ENCODE data around the gene SLC9A9. TPM values are rescaled to one million over a fixed set of nuclear protein-coding genes. Genes with fewer than 3 reads are reported as not detected.
A peak's percentile ranks its signal among the peaks of the same experiment; 100 is the strongest.
"Not testable (repeated sequence)": the region's sequence is repeated elsewhere in the genome, so short reads cannot be mapped to it uniquely, and the experiment has no call there.

SLC9A9 gene
- total RNA-seq, 8 experiments from 2014 or later, result 0.29 to 11.3 (median 5.9) TPM

DNA sequence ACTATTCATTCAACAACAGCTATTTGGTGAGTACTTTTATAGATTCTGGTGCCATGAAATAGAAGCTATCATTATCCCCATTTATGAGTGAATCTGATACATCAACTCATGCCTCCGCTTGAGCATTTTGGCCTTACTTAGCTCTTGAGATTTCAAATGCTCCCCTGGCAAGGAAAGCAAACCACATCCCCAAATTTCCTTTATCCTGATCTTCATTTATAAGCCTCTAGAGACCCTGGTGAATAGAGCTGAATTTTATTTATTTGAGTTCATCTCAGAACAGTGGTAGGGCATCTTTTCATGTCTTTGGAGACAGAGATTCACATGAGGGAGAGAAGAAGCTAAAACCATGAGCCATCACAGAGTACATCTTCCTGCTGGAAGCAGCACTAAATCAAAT is 317.2 kb downstream of the SLC9A9 start:
- H3K4me3 ChIP-seq, result no peak overlapping the region
- in situ Hi-C loops (cut with MboI; ENCODE audit: low pct_unique_long_range_greater_than_20kb in 2 of 9, low sequenced_read_pairs in 9 of 9, unreplicated experiment in 9 of 9), result no loop called here
- WGBS, 10 experiments, result 89 to 100% (median 100%) methylated on average over 1 of the region's 1 CpG; no CpG with 5 or more reads in 5 of the 10 experiments
- no peak for ATAC-seq (replicated peaks in 6 of 8)
- H3K4me1 ChIP-seq (replicated peaks in 1 of 2), result no peaks in the 10 kb centered on the region
- H3K27ac ChIP-seq, result no peak overlapping the region

DNA sequence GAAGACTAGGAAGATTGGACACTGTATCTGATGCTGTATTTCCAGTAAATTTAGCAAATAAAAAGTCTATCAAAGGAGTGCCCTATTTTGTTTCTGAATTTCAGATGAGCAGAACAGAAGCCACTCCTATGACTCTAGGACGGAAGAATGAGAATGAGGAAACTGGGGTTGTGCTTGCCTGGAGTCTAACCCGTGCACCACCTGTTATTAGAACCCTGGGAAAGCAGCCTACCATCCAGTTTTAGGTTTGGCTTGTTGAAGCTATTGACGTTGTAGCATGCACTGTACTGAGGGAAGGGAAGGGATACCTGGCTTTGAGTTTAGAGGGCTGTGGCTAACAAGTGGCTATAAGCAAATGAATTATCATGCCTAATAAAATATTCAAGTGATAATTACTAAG is 318.5 kb downstream of the SLC9A9 start:
- no peaks in the 10 kb centered on the region for H3K4me1 ChIP-seq (replicated peaks in 1 of 2)
- 70 to 90% (median 88%) methylated on average over 2 to 3 of the region's 3 CpGs; no CpG with 5 or more reads in 4 of the 10 experiments for WGBS, 10 experiments
- H3K27ac ChIP-seq, result no peak overlapping the region
- ATAC-seq (replicated peaks in 6 of 8), result no peak
- H3K4me3 ChIP-seq, result no peak overlapping the region
- in situ Hi-C loops (cut with MboI; ENCODE audit: low pct_unique_long_range_greater_than_20kb in 2 of 9, low sequenced_read_pairs in 9 of 9, unreplicated experiment in 9 of 9), result no loop called here

GRCh38 chr3:143529018-143529478 is 319.2 kb downstream of the SLC9A9 start:
- Histone ChIP-seq H3K27ac (no peak overlapping the region), H3K4me3 (no peak overlapping the region), H3K4me1 (replicated peaks in 1 of 2) (no peaks in the 10 kb centered on the region)
- no peak for ATAC-seq (replicated peaks in 6 of 8)
- WGBS, 10 experiments, result 30 to 92% (median 71%) methylated on average over 1 to 5 of the region's 5 CpGs
- in situ Hi-C loops (cut with MboI; ENCODE audit: low pct_unique_long_range_greater_than_20kb in 2 of 9, low sequenced_read_pairs in 9 of 9, unreplicated experiment in 9 of 9), result no loop called here

- Histone ChIP-seq H3K4me1 (replicated peaks in 1 of 2) (no peaks in the 10 kb centered on the region), H3K27ac (no peak overlapping the region), H3K4me3 (no peak overlapping the region)
- 50 to 100% (median 67%) methylated on average over 1 of the region's 1 CpG; no CpG with 5 or more reads in 5 of the 10 experiments for WGBS, 10 experiments
- ATAC-seq (replicated peaks in 6 of 8), result no peak
- in situ Hi-C loops (cut with MboI; ENCODE audit: low pct_unique_long_range_greater_than_20kb in 2 of 9, low sequenced_read_pairs in 9 of 9, unreplicated experiment in 9 of 9), result no loop called here
These were observed 322.2 kb downstream of the SLC9A9 start for GRCh38 chr3:143526011-143526545.

DNA sequence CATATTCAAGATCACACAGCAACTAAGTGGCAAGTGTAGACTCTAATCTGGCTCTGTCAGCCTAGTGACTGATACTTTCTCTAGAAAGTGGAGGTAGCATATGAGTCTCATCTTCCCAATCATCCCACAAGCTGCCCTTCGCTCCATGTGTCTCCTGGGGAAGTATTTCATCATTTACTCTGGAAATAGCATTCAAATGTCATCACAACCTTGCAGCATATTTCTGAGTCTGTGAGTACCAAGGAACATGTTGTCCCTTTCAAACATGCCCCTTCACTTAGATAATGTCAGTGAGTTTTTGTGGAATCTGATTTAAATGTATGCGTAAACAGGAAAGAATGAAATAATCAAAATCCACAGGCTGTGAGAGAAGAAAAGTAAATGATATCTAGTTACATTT is 322.9 kb downstream of the SLC9A9 start:
- ATAC-seq (replicated peaks in 6 of 8), result no peak
- WGBS, 10 experiments, result 70 to 100% (median 97%) methylated on average over 1 to 2 of the region's 2 CpGs; no CpG with 5 or more reads in 2 of the 10 experiments
- in situ Hi-C loops (cut with MboI; ENCODE audit: low pct_unique_long_range_greater_than_20kb in 2 of 9, low sequenced_read_pairs in 9 of 9, unreplicated experiment in 9 of 9), result no loop called here
- Histone ChIP-seq H3K4me3 (no peak overlapping the region), H3K4me1 (replicated peaks in 1 of 2) (no peaks in the 10 kb centered on the region), H3K27ac (no peak overlapping the region)

- no peaks in the 10 kb centered on the region for H3K4me1 ChIP-seq (replicated peaks in 1 of 2)
- ATAC-seq (replicated peaks in 6 of 8), result no peak
These were observed 326.5 kb downstream of the SLC9A9 start for GRCh38 chr3:143521803-143522202.

DNA sequence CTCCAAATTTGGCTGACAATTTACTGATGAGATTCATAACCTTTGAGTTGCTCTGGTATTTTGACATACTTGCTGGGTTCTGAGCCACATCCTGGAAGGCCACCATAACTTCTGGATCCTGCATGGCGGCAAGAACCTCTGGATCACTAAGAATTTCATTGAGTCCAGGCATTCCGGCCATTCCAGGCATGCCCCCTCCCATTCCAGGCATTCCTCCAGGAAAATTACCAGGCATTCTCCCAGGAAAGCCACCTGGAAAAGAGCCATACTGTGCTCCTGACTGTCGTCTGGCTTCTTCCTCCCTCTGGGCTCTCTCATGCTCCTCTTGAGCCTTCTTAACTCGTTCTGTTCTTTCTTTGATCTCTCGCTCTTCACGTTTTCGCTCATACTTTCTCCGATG is 331.1 kb downstream of the SLC9A9 start:
- H3K27ac ChIP-seq; H3K4me1 ChIP-seq (replicated peaks in 1 of 2); ATAC-seq (replicated peaks in 6 of 8); H3K4me3 ChIP-seq; in situ Hi-C loops (cut with MboI; ENCODE audit: low pct_unique_long_range_greater_than_20kb in 2 of 9, low sequenced_read_pairs in 9 of 9, unreplicated experiment in 9 of 9): not testable (repeated sequence)
- 43 to 100% (median 93%) methylated on average over 1 to 7 of the region's 8 CpGs; no CpG with 5 or more reads in 2 of the 10 experiments for WGBS, 10 experiments

More at GRCh38 chr3:143521803-143522202, 326.5 kb downstream of the SLC9A9 start:
- H3K27ac ChIP-seq, result no peak overlapping the region
- in situ Hi-C loops (cut with MboI; ENCODE audit: low pct_unique_long_range_greater_than_20kb in 2 of 9, low sequenced_read_pairs in 9 of 9, unreplicated experiment in 9 of 9), result no loop called here
- WGBS, 10 experiments, result 53 to 84% (median 75%) methylated on average over 1 to 2 of the region's 2 CpGs
- no peak overlapping the region for H3K4me3 ChIP-seq

GRCh38 chr3:143514874-143515273 is 333.4 kb downstream of the SLC9A9 start:
- Histone ChIP-seq H3K4me3 (no peak overlapping the region), H3K4me1 (replicated peaks in 1 of 2) (peaks cover 0 to 8% of the 10 kb centered on the region in 2 donors), H3K27ac (no peak overlapping the region)
- ATAC-seq (replicated peaks in 6 of 8), result no peak
- in situ Hi-C loops (cut with MboI; ENCODE audit: low pct_unique_long_range_greater_than_20kb in 2 of 9, low sequenced_read_pairs in 9 of 9, unreplicated experiment in 9 of 9), result no loop called here
- WGBS, 10 experiments, result 41 to 100% (median 75%) methylated on average over 1 to 2 of the region's 2 CpGs; no CpG with 5 or more reads in 1 of the 10 experiments

GRCh38 chr3:143514109-143514508 is 334.2 kb downstream of the SLC9A9 start:
- 0 to 75% (median 17%) methylated on average over 1 of the region's 1 CpG; no CpG with 5 or more reads in 5 of the 10 experiments for whole genome bisulfite sequencing, 10 experiments
- peaks cover 0 to 8% of the 10 kb centered on the region in 2 donors for H3K4me1 ChIP-seq (replicated peaks in 1 of 2)
- H3K27ac ChIP-seq, result no peak overlapping the region
- H3K4me3 ChIP-seq, result no peak overlapping the region
- ATAC-seq (replicated peaks in 6 of 8), result peak in 5 of 8 experiments; percentile 20 to 72 (median 55)
- in situ Hi-C loops (cut with MboI; ENCODE audit: low pct_unique_long_range_greater_than_20kb in 2 of 9, low sequenced_read_pairs in 9 of 9, unreplicated experiment in 9 of 9), result no loop called here

DNA sequence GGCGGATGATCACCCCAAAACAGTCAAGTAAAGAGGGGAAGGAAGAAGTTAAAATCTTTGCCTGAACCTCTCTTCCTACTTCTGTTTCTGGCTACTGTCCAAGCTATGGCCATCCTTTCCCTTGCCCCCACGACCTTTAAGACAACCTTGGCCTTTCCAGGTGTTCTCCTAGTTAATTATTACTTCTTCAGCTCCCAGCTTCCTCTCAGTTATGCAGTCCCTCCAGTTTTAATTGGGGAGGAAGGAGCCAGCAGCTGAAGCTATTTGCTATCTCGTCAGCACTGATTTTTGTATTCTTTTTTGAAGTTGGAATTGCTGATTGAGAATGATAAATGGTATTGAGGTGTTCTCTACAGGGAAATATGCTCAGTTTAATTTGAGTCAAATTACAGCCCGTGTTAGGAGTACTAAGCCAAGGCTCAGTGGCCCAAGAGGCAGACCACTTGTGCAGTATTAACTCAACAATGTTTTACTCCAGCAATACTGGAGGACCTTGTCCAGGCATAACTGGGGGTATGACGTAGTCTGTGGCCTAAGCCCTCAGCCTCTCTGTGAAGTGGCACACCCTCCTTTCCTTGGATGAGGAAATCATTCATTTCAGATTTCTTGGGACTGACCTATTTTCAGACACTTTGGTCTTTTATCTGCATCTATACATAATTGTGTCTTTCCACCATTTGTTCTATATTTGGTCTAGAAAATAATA is 336.9 kb downstream of the SLC9A9 start:
- peaks cover 0 to 8% of the 10 kb centered on the region in 2 donors for H3K4me1 ChIP-seq (replicated peaks in 1 of 2)
- 67 to 100% (median 79%) methylated on average over 2 to 5 of the region's 5 CpGs; no CpG with 5 or more reads in 1 of the 10 experiments for WGBS, 10 experiments
- ATAC-seq (replicated peaks in 6 of 8), result peak in 1 of 8 experiments; percentile 41
- in situ Hi-C loops (cut with MboI; ENCODE audit: low pct_unique_long_range_greater_than_20kb in 2 of 9, low sequenced_read_pairs in 9 of 9, unreplicated experiment in 9 of 9), result no loop called here
- H3K4me3 ChIP-seq, result no peak overlapping the region
- H3K27ac ChIP-seq, result no peak overlapping the region

DNA sequence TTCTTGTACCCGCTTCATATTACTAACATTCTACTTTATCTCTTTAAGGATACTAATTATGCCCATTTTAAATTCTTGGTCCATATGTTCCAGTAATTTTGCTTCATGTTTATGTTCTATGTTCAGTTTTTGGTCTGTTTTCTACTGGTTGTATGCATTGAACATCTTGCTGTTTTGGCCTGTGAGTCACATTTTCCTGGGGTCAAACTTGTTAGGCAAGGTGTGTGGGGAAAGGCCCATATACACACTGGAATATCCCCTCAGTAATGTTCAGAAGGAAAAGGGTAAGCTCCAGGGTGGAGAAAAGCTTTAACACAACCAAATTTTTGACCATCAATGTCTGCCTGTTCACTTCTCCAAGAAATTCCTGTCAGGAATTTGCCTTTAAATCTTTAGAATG is 337.7 kb downstream of the SLC9A9 start:
- 94 to 100% (median 100%) methylated on average over 1 of the region's 1 CpG for WGBS, 10 experiments
- in situ Hi-C loops (cut with MboI; ENCODE audit: low pct_unique_long_range_greater_than_20kb in 2 of 9, low sequenced_read_pairs in 9 of 9, unreplicated experiment in 9 of 9), result no loop called here
- peaks cover 0 to 8% of the 10 kb centered on the region in 2 donors for H3K4me1 ChIP-seq (replicated peaks in 1 of 2)
- no peak overlapping the region for H3K4me3 ChIP-seq
- no peak overlapping the region for H3K27ac ChIP-seq
- no peak for ATAC-seq (replicated peaks in 6 of 8)

DNA sequence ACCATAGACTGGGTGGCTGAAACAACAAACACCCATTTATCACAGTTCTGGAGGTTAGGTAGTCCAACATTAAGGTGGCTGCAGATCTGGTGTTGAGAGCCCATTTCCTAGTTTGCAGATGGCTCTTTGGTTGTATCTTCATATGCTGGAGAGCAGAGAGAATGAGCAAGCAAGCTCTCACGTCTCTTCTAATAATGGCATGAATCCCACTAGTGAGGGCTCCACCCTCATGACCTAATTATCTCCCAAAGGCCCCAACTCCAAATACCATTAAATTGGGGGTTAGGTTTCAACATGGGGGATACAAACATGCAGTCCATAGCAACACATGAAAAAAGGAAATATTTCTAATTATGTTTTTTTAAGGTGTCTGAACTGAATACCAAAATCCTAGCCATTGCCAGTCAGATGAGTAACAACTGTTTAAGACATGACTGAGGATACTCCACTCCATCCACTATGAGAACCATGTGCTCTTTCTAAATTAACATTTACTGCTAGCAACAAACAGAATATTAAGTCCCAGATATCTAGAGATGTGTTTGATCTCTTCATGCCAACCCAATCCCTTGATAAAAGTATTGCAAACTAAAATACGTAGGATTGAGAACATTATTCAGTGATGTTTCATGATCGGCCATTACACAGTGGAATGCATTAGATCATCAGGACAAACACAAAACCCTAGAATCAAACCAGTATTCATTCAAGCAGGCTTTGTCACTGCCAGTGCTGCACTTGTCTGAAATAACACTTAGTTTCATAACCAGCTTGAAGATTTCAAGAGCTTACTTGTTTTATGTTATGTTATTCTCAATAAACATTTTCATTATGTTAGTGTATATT is 340.3 kb downstream of the SLC9A9 start:
- peak in 3 of 8 experiments; percentile 72 to 80 (median 76) for ATAC-seq (replicated peaks in 6 of 8)
- Histone ChIP-seq H3K27ac (no peak overlapping the region), H3K4me1 (replicated peaks in 1 of 2) (no peaks in the 10 kb centered on the region), H3K4me3 (no peak overlapping the region)
- in situ Hi-C loops (cut with MboI; ENCODE audit: low pct_unique_long_range_greater_than_20kb in 2 of 9, low sequenced_read_pairs in 9 of 9, unreplicated experiment in 9 of 9), result no loop called here
- 0 to 90% (median 80%) methylated on average over 1 to 3 of the region's 3 CpGs; no CpG with 5 or more reads in 5 of the 10 experiments for WGBS, 10 experiments

- in situ Hi-C loops (cut with MboI; ENCODE audit: low pct_unique_long_range_greater_than_20kb in 2 of 9, low sequenced_read_pairs in 9 of 9, unreplicated experiment in 9 of 9), result no loop called here
- no peak for ATAC-seq (replicated peaks in 6 of 8)
- no peak overlapping the region for H3K27ac ChIP-seq
- no peaks in the 10 kb centered on the region for H3K4me1 ChIP-seq (replicated peaks in 1 of 2)
- no peak overlapping the region for H3K4me3 ChIP-seq
These were observed 342.1 kb downstream of the SLC9A9 start for GRCh38 chr3:143506190-143506589.

Data from motor neuron (in vitro differentiated cells).